GM12878 (cell line): ENCODE data around the gene ATP6V1G3. TPM values are rescaled to one million over a fixed set of nuclear protein-coding genes. Genes with fewer than 3 reads are reported as not detected.

Experiments
- ATAC-seq: fragments of 200-7000 bp; cut with Tn5 transposase; 3 replicates; pipeline ENCODE4 v1.9.1; 2020; ENCODE audit warnings: mild to moderate bottlenecking, moderate library complexity
- BruUV-seq: library from RNA; stranded (reverse); fragments of 400-500 nt; replicated peaks from 2 replicates; lab custom pipeline; 2021; lab: Mats Ljungman, UMichigan
- CTCF ChIA-PET: fragments of 300-600 bp; sonication (Branson Sonifier 250); formaldehyde crosslinking; extraction: SDS; loops from one replicate; lab custom pipeline; 2021; ENCODE audit warnings: inconsistent platforms; lab: Yijun Ruan, JAX
- POLR2A ChIA-PET: fragments of 350-600 bp; formaldehyde crosslinking; extraction: SDS; loops from one replicate; lab custom pipeline; 2021; ENCODE audit warnings: inconsistent platforms; lab: Charles Lee
- RAD21 ChIA-PET: fragments of 300-600 bp; sonication (Branson Sonifier 250); formaldehyde crosslinking; loops from one replicate; lab custom pipeline; 2023; ENCODE audit warnings: antibody characterized with exemption; ENCODE audit not compliant: unreplicated experiment; lab: Charles Lee
- SMC1A ChIA-PET: fragments of 300-600 bp; sonication (Branson Sonifier 250); formaldehyde crosslinking; loops from one replicate; lab custom pipeline; 2023; ENCODE audit not compliant: unreplicated experiment, uncharacterized antibody; lab: Charles Lee
- DNase-seq: peaks from one replicate; pipeline ENCODE4 v3.0.0-alpha.2; 2011; ENCODE audit warnings: low read depth, low spot score
- FAIRE-seq: peaks from 3 replicates; lab custom pipeline; 2011; peaks lifted over from hg19 to GRCh38; lab: Jason Lieb, UNC
- H2AFZ ChIP-seq: 2 replicates; pipeline ENCODE4 v1.6.0; 2011; ENCODE audit warnings: low read depth, low read length, control low read depth; ENCODE audit not compliant: control insufficient read depth
- H3K27ac ChIP-seq: 2 replicates; pipeline ENCODE4 v1.5.1; 2011; ENCODE audit warnings: control low read depth; ENCODE audit not compliant: control insufficient read depth, insufficient read depth
- H3K27me3 ChIP-seq, 2 experiments: replicated peaks in 1 of 2; 2 replicates each; pipeline versions ENCODE4 v1.6.0 to v1.6.1; 2011; ENCODE audit warnings: low read length in 1 of 2; ENCODE audit not compliant: control insufficient read depth in 2 of 2, insufficient read depth in 2 of 2
- H3K36me3 ChIP-seq, 2 experiments: 2 replicates each; pipeline ENCODE4 v1.5.1; 2011; ENCODE audit warnings: low read length in 1 of 2; ENCODE audit not compliant: control insufficient read depth in 2 of 2, insufficient read depth in 2 of 2
- H3K4me1 ChIP-seq: 2 replicates; pipeline ENCODE4 v1.6.1; 2011; ENCODE audit warnings: mild to moderate bottlenecking, low read length, moderate library complexity, mixed read lengths; ENCODE audit not compliant: control insufficient read depth, insufficient read depth
- H3K4me2 ChIP-seq: 2 replicates; pipeline ENCODE4 v1.6.0; 2011; ENCODE audit warnings: control low read depth; ENCODE audit not compliant: control insufficient read depth, insufficient read depth
- H3K4me3 ChIP-seq: fragments of 200-600 bp; sonication (generic); 2 replicates; pipeline ENCODE4 v1.5.1; 2016
- H3K79me2 ChIP-seq: 2 replicates; pipeline ENCODE4 v1.6.0; 2011; ENCODE audit warnings: low read length; ENCODE audit not compliant: control insufficient read depth, insufficient read depth
- H3K9ac ChIP-seq: 2 replicates; pipeline ENCODE4 v1.8.0; 2011; ENCODE audit warnings: low read length, control low read depth, mixed read lengths; ENCODE audit not compliant: control insufficient read depth, insufficient read depth
- H3K9me3 ChIP-seq: replicated peaks from 3 replicates; pipeline ENCODE4 v1.5.1; 2011; ENCODE audit warnings: mild to moderate bottlenecking, low read length; ENCODE audit not compliant: control insufficient read depth, insufficient read depth
- H4K20me1 ChIP-seq: 2 replicates; pipeline ENCODE4 v1.6.0; 2011; ENCODE audit not compliant: control insufficient read depth, insufficient read depth
- BHLHE40 ChIP-seq, 2 experiments: fragments of 450-650 bp in 1 of 2; IDR thresholded peaks; 2 replicates each; pipeline ENCODE4 v1.6.1; 2011 to 2017; ENCODE audit warnings: low read depth in 2 of 2, borderline replicate concordance in 1 of 2, improper control_type of control experiment in 1 of 2, low read length in 1 of 2, mild to moderate bottlenecking in 1 of 2
- DPF2 ChIP-seq: fragments of 450-650 bp; IDR thresholded peaks from 2 replicates; pipeline ENCODE4 v1.6.1; 2017; ENCODE audit warnings: mild to moderate bottlenecking
- MTA2 ChIP-seq: fragments of 450-650 bp; IDR thresholded peaks from 2 replicates; pipeline ENCODE4 v1.6.1; 2016; ENCODE audit warnings: low read depth, mild to moderate bottlenecking, moderate library complexity
- NFXL1 ChIP-seq: fragments of 450-650 bp; IDR thresholded peaks from 2 replicates; pipeline ENCODE4 v1.6.1; 2017; ENCODE audit warnings: antibody characterized with exemption, mild to moderate bottlenecking, borderline replicate concordance
- NFYB ChIP-seq: IDR thresholded peaks from 2 replicates; pipeline ENCODE4 v1.6.1; 2011; ENCODE audit warnings: low read depth, mild to moderate bottlenecking, low read length, improper control_type of control experiment, moderate library complexity; ENCODE audit not compliant: insufficient read depth
- RCOR1 ChIP-seq: conservative IDR thresholded peaks from 2 replicates; pipeline ENCODE4 v1.6.1; 2012; ENCODE audit warnings: low read depth, low read length, improper control_type of control experiment
- ZNF217 ChIP-seq: fragments of 450-650 bp; IDR thresholded peaks from 2 replicates; pipeline ENCODE4 v1.6.1; 2017; ENCODE audit warnings: antibody characterized with exemption, mild to moderate bottlenecking
- WGBS: methylation state at CpG from one replicate; pipeline ENCODE4 v1.1.6; 2016; ENCODE audit warnings: low lambda C conversion rate; ENCODE audit not compliant: insufficient replicate concordance, insufficient coverage; ENCODE audit errors: missing lambda C conversion rate; 5-methylcytosine and 5-hydroxymethylcytosine counted together
- in situ Hi-C: fragments of 300-500 bp; cut with MboI; formaldehyde crosslinking; loops from 9 replicates; pipeline ENCODE4 v1.14.3; 2018; ENCODE audit warnings: mixed read lengths
- intact Hi-C: fragments of 100-400 bp; cut with micrococcal nuclease; formaldehyde crosslinking; loops from one replicate; pipeline ENCODE4 v1.14.2; 2022; ENCODE audit not compliant: unreplicated experiment
- polyA plus RNA-seq, 11 experiments: library from polyadenylated mRNA; depleted of rRNA in 4 of 11; unstranded in 6 of 11; stranded (reverse) in 5 of 11; fragments of >200 nt; fragmentation: Nextera tagmentation in 4 of 11; fragmentation: Illumina TruSeq in 1 of 11; extraction: Ambion mirVana in 4 of 11; extraction: Trizol in 1 of 11; gene quantifications; 1 replicate in 1 of 11; 2 replicates in 10 of 11; pipeline versions ENCODE4 v1.2.1 to v1.2.3, GENCODE V29; 2011 to 2016; ENCODE audit warnings: inconsistent platforms in 2 of 11, missing spikeins in 2 of 11, low read depth in 1 of 11
- total RNA-seq, 4 experiments: library from RNA; depleted of rRNA in 3 of 4; stranded (reverse); fragments of >200 nt in 3 of 4; fragmentation: Illumina TruSeq in 1 of 4; extraction: Trizol in 1 of 4; gene quantifications; 2 replicates each; pipeline versions ENCODE4 v1.2.1 to v1.2.3, GENCODE V29; 2013 to 2021
- TF ChIP-seq, protein P1 (sequence below): fragments of 150-350 bp; IDR thresholded peaks from 2 replicates; pipeline ENCODE4 v1.6.1; 2016; ENCODE audit warnings: low read depth, low read length
- TF ChIP-seq, protein P2 (sequence below): fragments of 450-650 bp; conservative IDR thresholded peaks from 2 replicates; pipeline ENCODE4 v1.6.1; 2017; ENCODE audit warnings: mild to moderate bottlenecking, moderate library complexity
- TF ChIP-seq, protein P3 (sequence below): fragments of 450-650 bp; IDR thresholded peaks from 2 replicates; pipeline ENCODE4 v1.6.1; 2017; ENCODE audit warnings: borderline replicate concordance
- TF ChIP-seq, protein P4 (sequence below): fragments of 450-650 bp; IDR thresholded peaks from 2 replicates; pipeline ENCODE4 v1.6.1; 2016; ENCODE audit warnings: mild to moderate bottlenecking
- TF ChIP-seq, protein P5 (sequence below): fragments of 450-650 bp; IDR thresholded peaks from 2 replicates; pipeline ENCODE4 v1.6.1; 2017; ENCODE audit warnings: antibody characterized with exemption, mild to moderate bottlenecking, moderate library complexity

The ATP6V1G3 gene
- total and polyA plus RNA-seq, 10 of the 15 experiments (the other 5 are each of a cell fraction or from before 2014, with no cell fraction given): 0.22 TPM; not detected in 9

DNA sequence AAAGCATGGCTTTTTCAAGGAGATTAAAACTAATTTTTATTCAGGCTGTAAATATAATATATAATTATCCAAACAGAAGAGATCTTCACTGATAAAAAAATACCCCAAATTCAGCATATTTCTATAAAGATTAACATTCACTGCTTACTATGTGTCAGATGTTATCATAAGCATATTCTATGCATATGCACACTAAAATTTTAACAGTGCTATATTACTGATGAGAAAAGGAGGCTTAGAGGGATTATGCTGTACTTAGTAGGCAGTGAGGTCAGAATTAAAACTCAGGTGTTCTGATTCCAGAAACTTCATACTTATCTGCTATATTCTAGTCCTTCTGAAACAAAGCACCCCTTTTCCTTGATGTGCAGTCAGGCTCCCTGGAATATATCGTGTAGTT lies 33.8 kb upstream of the ATP6V1G3 start:
- H3K4me1 ChIP-seq: peaks cover 12% of the 10 kb centered on the region
- H3K79me2 ChIP-seq: no peaks in the 10 kb centered on the region
- in situ Hi-C loops (no loop called here), intact Hi-C loops (no loop called here)
- H3K27ac ChIP-seq: no peak overlapping the region
- no TSS peak for BruUV-seq
- no peak overlapping the region for H3K4me3 ChIP-seq
- no peak for FAIRE-seq
- WGBS: 100% methylated on average over 1 of the region's 1 CpG
- POLR2A ChIA-PET: interaction anchor here (1.0 kb wide), 1 partner anchor 20 kb away, joined by 3 read pairs; no protein-coding TSS in a partner anchor
- no peaks in the 10 kb centered on the region for H4K20me1 ChIP-seq
- H3K36me3 ChIP-seq: no peaks in the 10 kb centered on the region
- RAD21 ChIA-PET: no interaction called here
- no peaks in the 10 kb centered on the region for H3K27me3 ChIP-seq
- no peaks in the 10 kb centered on the region for H3K9me3 ChIP-seq
- SMC1A ChIA-PET: interaction anchor here (2.3 to 3.0 kb wide), 3 partner anchors 20 to 48 kb away, joined by 8 to 17 read pairs (median 9); no protein-coding TSS in a partner anchor
- no peak for DNase-seq
- no peak for ATAC-seq
- CTCF ChIA-PET: interaction anchor here (1.0 to 1.7 kb wide), 2 partner anchors 21 to 41 kb away, joined by 3 to 4 read pairs; no protein-coding TSS in a partner anchor
- H3K9ac ChIP-seq: no peak overlapping the region
- H2AFZ ChIP-seq: no peak overlapping the region
- H3K4me2 ChIP-seq: no peak overlapping the region
- TF ChIP-seq RCOR1 (no peak), ZNF217 (no peak), NFXL1 (no peak), BHLHE40 (IDR thresholded peaks at IDR 0.05; ENCODE audit: borderline replicate concordance in 1 of 2, low read depth in 2 of 2, low read length in 1 of 2) (no peak), NFYB (no peak), MTA2 (no peak), DPF2 (no peak)
- TF ChIP-seq, protein P1, sequence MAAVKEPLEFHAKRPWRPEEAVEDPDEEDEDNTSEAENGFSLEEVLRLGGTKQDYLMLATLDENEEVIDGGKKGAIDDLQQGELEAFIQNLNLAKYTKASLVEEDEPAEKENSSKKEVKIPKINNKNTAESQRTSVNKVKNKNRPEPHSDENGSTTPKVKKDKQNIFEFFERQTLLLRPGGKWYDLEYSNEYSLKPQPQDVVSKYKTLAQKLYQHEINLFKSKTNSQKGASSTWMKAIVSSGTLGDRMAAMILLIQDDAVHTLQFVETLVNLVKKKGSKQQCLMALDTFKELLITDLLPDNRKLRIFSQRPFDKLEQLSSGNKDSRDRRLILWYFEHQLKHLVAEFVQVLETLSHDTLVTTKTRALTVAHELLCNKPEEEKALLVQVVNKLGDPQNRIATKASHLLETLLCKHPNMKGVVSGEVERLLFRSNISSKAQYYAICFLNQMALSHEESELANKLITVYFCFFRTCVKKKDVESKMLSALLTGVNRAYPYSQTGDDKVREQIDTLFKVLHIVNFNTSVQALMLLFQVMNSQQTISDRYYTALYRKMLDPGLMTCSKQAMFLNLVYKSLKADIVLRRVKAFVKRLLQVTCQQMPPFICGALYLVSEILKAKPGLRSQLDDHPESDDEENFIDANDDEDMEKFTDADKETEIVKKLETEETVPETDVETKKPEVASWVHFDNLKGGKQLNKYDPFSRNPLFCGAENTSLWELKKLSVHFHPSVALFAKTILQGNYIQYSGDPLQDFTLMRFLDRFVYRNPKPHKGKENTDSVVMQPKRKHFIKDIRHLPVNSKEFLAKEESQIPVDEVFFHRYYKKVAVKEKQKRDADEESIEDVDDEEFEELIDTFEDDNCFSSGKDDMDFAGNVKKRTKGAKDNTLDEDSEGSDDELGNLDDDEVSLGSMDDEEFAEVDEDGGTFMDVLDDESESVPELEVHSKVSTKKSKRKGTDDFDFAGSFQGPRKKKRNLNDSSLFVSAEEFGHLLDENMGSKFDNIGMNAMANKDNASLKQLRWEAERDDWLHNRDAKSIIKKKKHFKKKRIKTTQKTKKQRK: no peak
- TF ChIP-seq, protein P2, sequence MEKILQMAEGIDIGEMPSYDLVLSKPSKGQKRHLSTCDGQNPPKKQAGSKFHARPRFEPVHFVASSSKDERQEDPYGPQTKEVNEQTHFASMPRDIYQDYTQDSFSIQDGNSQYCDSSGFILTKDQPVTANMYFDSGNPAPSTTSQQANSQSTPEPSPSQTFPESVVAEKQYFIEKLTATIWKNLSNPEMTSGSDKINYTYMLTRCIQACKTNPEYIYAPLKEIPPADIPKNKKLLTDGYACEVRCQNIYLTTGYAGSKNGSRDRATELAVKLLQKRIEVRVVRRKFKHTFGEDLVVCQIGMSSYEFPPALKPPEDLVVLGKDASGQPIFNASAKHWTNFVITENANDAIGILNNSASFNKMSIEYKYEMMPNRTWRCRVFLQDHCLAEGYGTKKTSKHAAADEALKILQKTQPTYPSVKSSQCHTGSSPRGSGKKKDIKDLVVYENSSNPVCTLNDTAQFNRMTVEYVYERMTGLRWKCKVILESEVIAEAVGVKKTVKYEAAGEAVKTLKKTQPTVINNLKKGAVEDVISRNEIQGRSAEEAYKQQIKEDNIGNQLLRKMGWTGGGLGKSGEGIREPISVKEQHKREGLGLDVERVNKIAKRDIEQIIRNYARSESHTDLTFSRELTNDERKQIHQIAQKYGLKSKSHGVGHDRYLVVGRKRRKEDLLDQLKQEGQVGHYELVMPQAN: no peak
- TF ChIP-seq, protein P3, sequence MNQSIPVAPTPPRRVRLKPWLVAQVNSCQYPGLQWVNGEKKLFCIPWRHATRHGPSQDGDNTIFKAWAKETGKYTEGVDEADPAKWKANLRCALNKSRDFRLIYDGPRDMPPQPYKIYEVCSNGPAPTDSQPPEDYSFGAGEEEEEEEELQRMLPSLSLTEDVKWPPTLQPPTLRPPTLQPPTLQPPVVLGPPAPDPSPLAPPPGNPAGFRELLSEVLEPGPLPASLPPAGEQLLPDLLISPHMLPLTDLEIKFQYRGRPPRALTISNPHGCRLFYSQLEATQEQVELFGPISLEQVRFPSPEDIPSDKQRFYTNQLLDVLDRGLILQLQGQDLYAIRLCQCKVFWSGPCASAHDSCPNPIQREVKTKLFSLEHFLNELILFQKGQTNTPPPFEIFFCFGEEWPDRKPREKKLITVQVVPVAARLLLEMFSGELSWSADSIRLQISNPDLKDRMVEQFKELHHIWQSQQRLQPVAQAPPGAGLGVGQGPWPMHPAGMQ: no peak
- TF ChIP-seq, protein P4, sequence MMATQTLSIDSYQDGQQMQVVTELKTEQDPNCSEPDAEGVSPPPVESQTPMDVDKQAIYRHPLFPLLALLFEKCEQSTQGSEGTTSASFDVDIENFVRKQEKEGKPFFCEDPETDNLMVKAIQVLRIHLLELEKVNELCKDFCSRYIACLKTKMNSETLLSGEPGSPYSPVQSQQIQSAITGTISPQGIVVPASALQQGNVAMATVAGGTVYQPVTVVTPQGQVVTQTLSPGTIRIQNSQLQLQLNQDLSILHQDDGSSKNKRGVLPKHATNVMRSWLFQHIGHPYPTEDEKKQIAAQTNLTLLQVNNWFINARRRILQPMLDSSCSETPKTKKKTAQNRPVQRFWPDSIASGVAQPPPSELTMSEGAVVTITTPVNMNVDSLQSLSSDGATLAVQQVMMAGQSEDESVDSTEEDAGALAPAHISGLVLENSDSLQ: no peak
- TF ChIP-seq, protein P5, sequence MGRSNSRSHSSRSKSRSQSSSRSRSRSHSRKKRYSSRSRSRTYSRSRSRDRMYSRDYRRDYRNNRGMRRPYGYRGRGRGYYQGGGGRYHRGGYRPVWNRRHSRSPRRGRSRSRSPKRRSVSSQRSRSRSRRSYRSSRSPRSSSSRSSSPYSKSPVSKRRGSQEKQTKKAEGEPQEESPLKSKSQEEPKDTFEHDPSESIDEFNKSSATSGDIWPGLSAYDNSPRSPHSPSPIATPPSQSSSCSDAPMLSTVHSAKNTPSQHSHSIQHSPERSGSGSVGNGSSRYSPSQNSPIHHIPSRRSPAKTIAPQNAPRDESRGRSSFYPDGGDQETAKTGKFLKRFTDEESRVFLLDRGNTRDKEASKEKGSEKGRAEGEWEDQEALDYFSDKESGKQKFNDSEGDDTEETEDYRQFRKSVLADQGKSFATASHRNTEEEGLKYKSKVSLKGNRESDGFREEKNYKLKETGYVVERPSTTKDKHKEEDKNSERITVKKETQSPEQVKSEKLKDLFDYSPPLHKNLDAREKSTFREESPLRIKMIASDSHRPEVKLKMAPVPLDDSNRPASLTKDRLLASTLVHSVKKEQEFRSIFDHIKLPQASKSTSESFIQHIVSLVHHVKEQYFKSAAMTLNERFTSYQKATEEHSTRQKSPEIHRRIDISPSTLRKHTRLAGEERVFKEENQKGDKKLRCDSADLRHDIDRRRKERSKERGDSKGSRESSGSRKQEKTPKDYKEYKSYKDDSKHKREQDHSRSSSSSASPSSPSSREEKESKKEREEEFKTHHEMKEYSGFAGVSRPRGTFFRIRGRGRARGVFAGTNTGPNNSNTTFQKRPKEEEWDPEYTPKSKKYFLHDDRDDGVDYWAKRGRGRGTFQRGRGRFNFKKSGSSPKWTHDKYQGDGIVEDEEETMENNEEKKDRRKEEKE: no peak
